ENCODE data around the gene SPATA31D3. TPM values are rescaled to one million over a fixed set of nuclear protein-coding genes. Genes with fewer than 3 reads are reported as not detected.
"Not testable (repeated sequence)": the region's sequence is repeated elsewhere in the genome, so short reads cannot be mapped to it uniquely, and the experiment has no call there.

SPATA31D3 gene
- polyA plus RNA-seq (ENCODE audit: insufficient read length in 4 of 4) = not detected

DNA sequence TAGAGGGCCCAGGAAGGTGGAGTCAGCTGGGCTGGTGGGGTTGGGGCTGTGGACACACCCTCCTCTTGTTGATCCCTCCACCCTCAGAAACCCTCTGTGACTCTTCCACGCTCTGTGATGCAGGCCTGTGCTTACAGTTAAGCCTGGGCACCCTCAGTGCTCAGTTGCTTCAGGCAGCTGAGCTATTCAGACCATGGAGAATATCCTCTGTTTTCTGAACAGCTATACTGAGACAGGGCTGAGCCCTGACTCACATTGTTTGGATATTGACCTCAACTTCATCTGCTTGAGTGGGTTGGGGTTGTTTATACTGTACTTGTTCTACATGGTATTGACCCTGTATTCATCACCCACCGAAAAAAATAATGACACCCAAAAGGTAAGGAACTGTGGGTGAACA, at the start of gene SPATA31D3:
TSS of gene SPATA31D3 (plus strand) at position 108 of the 400 bp plus-strand sequence. CDS start at position 194, 86 bp downstream.
- DNase-seq (ENCODE audit: low read depth in 4 of 4, low spot score in 2 of 4) = not testable (repeated sequence)

DNA sequence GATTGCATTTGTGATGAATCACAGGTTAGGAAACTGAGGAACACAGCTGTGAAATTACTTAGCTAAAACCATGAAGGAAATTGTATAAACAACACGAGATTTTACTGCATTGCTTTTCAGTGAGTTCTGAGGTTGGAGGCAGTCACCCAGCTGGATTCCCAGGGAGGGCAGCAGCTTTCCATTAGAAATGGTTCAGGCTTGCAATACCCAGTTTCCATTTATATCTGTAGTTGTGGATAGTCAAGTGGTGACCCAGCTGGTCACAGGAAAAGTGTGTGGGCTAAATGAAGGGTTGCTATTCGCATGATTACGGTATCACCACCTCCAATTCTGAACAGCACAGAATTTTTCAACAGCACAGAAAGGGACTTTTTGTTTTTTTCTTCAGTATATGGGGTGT, 49.4 kb upstream of the SPATA31D3 start:
- no peak for DNase-seq (ENCODE audit: low read depth in 4 of 4, low spot score in 2 of 4)

DNA sequence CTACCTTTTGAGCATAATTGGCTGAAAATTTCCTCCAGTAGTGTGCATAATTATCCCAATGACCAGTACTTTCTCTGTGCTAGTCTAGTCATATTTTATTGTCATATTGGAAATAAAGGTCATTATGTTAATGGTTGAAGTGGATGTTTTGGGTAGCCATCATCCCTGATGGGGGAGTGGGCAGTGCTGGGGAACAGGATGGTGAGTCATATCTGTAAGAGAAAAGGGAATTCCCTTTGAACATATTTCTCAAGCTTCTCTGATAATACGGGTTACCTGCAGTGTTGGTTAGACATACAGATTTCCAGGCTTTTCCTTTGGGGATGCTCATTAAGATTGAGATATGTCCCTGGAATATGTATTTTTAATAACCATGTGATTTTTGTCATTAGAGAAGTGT, 48.4 kb upstream of the SPATA31D3 start:
- DNase-seq (ENCODE audit: low read depth in 4 of 4, low spot score in 2 of 4) = no peak

DNA sequence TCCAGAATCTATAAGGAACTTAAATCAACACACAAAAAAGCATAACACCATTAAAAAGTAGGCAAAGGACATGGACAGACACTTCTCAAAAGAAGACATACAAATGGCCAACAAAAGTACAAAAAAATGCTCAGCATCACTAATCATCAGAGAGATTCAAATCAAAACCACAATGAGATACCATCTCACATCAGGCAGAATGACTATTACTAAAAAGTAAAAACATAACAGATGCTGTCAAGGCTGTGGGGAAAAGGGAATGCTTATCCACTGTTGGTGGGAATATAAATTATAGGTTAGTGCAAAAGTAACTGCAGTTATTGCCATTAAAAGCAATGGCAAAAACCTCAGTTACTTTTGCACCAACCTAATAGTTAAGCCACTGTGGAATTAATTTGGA, 47.2 kb upstream of the SPATA31D3 start:
- DNase-seq (ENCODE audit: low read depth in 4 of 4, low spot score in 2 of 4) = no peak

DNA sequence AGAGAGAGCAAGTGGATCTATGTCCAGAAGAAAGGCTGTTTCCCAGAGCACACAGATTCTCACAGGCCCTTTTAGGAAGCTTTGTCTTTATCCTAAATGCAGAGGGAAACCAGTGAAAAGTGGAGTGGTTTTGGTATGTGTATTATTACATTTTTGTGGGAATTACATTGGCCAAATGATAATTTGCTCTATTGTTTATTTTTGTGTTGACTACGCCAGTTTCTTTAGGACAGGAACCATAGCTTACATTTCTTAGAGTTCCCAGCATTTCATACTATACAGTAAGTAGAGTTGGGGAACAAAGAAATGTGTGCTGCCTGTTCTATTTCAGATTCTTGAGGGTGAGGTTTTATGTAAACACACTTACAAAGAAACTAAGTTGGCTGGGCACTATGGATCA, 44.4 kb upstream of the SPATA31D3 start:
- DNase-seq (ENCODE audit: low read depth in 4 of 4, low spot score in 2 of 4) = no peak

DNA sequence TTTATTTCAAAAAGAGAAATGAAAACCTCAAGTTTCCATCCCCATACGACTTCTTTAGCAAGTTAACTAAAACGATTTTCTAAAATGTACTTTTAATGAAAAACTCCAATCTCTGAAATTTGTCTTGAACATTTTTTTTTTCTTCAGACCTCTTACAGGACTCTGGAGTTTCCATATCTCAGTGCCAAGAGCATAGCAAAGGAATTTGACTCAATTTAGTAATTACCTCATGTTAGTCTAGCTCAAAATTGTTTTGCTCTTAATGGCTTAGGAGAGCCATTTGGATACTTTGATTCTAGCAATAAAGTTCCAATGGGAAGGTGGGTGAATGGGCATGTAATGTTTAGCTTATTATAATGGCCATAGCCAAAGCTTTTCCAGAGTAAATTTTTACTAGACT, 41.1 kb upstream of the SPATA31D3 start:
- DNase-seq (ENCODE audit: low read depth in 4 of 4, low spot score in 2 of 4) = no peak

DNA sequence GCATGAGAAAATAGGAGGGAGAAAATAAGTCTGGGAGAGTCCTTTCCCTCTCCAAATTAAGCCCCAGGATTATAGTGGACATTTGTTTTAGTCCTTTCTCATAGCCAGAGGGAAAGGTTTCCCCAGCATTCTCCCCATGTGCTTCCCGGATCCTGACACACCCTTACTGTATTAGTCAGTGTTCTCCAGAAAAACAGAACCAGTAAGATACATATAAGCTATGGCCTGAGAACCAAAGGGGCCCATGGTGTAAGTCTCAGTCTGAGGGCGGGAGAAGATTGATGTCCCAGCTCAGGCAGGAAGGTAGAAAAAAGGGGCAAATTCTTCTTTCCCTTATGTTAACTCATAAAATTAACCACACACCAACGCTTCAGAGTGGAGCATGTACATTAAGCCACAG, 40.7 kb upstream of the SPATA31D3 start:
- no peak for DNase-seq (ENCODE audit: low read depth in 4 of 4, low spot score in 2 of 4)

DNA sequence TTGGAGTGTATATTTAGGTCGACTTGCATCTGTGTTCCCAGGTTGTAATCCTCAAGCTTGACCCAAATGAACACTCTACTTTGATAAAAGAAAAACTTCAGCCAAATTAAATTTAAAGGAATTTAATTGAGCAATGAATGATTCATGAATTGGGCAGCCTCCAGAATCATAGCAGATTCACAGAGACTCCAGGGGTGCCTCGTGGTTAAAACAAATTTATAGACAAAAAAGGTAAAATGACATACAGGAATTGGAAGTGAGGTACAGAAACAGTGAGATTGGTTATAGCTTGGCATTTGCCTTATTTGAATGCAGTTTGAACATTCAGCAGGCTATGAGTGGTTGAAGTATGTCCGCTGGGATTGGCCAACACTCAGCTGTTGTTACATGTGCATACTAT, 36.6 kb upstream of the SPATA31D3 start:
- no peak for DNase-seq (ENCODE audit: low read depth in 4 of 4, low spot score in 2 of 4)

DNA sequence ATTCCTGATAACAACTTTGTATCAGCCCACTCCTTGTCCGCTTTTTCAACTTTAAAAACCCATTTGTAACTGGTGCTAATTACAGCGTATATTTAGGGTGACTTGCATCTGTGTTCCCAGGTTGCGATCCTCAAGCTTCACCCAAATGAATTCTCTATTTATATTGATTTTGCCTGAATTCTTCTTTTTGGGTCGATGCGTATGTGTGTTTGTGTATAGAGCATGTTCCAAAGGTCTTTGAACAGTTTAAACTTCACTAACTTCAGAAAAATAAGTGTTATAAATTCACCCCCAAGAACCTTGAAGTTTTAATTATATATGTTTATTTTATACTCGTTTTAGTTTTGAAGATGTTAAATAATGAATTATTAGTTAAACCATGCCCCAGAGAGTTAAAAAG, 31.2 kb upstream of the SPATA31D3 start:
- no peak for DNase-seq (ENCODE audit: low read depth in 4 of 4, low spot score in 2 of 4)

DNA sequence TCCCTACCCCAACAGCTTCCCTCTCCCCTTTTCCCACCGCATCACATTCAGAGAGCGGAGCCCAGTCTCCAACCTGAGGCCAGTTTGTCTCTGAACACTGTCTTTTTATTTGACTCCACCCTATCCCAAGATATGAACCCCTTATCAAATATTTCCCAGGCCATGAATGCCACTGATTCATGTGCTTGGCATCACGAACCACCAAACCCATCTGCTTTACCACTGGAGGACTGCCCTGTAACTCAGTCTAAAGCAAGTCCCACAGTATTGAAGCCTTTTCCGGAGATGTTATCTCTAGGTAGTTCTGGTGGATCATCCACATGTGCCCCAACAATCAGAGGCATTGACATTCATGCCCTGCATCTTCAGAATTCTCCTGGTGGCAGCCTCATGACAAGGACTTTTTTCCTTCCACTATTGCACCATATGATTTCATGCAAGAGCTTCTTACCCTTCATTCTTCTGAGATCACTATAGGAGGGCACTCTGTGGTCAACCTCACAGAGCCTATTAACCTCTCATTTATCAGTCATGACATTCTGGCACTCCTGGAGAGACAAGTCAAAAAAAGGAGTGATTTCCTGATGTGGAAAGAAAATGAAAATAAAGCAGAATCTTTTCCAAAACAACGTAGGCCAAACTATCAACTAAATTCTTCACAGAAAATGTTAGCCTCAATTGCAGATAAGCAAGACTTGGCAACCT, 27.3 kb upstream of the SPATA31D3 start:
- no peak for DNase-seq (ENCODE audit: low read depth in 4 of 4, low spot score in 2 of 4)

DNA sequence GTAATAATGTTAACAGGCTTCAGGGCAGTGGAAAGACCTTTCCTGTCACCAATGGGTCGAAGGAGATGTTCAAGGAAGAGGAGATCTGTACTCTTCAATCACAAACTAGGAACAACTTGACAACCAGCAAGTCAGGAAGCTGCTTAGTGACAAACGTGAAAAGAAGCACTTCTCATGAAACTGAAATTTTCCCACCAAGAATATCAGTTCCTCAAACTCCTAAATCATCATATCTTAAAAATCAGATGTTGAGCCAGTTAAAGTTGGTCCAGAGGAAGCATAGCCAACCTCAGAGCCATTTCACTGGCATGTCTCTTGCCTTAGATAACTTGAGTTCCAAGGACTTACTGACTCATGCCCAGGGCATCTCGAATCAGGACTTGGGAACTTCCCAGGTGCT, 24.8 kb upstream of the SPATA31D3 start:
- not testable (repeated sequence) for DNase-seq (ENCODE audit: low read depth in 4 of 4, low spot score in 2 of 4)

DNA sequence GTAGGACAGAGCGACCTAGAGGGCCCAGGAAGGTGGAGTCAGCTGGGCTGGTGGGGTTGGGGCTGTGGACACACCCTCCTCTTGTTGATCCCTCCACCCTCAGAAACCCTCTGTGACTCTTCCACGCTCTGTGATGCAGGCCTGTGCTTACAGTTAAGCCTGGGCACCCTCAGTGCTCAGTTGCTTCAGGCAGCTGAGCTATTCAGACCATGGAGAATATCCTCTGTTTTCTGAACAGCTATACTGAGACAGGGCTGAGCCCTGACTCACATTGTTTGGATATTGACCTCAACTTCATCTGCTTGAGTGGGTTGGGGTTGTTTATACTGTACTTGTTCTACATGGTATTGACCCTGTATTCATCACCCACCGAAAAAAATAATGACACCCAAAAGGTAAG, 15.0 kb upstream of the SPATA31D3 start, which contains the start of gene SPATA31D4:
TSS of gene SPATA31D4 (plus strand) at position 124 of the 400 bp plus-strand sequence. CDS start at position 210, 86 bp downstream.
- not testable (repeated sequence) for DNase-seq (ENCODE audit: low read depth in 4 of 4, low spot score in 2 of 4)

DNA sequence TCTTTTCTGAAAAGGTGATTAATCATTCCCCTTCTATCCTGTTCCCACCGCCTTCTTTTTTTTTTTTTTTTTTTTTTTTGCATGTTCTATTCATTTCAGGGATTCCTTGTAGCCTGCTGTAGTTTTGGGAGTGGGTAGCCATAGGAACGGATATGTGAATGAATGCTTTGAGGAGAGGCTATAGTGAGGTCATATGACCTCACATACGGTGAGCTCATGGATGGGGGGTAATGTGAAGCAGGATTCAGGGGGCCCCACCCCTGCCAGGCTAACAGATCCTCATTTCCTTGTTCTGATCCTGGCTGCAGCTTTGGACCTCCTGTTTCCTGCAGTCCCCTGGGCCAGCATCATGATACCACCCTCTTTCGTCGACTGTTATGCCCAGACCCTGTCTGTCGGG, 13.2 kb upstream of the SPATA31D3 start:
- DNase-seq (ENCODE audit: low read depth in 4 of 4, low spot score in 2 of 4) = not testable (repeated sequence)

DNA sequence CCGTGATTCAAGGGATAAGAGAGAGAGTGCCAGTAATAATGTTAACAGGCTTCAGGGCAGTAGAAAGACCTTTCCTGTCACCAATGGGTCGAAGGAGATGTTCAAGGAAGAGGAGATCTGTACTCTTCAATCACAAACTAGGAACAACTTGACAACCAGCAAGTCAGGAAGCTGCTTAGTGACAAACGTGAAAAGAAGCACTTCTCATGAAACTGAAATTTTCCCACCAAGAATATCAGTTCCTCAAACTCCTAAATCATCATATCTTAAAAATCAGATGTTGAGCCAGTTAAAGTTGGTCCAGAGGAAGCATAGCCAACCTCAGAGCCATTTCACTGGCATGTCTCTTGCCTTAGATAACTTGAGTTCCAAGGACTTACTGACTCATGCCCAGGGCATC, 9.8 kb upstream of the SPATA31D3 start:
- not testable (repeated sequence) for DNase-seq (ENCODE audit: low read depth in 4 of 4, low spot score in 2 of 4)

DNA sequence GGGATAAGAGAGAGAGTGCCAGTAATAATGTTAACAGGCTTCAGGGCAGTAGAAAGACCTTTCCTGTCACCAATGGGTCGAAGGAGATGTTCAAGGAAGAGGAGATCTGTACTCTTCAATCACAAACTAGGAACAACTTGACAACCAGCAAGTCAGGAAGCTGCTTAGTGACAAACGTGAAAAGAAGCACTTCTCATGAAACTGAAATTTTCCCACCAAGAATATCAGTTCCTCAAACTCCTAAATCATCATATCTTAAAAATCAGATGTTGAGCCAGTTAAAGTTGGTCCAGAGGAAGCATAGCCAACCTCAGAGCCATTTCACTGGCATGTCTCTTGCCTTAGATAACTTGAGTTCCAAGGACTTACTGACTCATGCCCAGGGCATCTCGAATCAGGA, 5.3 kb downstream of the SPATA31D3 start:
- DNase-seq (ENCODE audit: low read depth in 4 of 4, low spot score in 2 of 4) = not testable (repeated sequence)

DNA sequence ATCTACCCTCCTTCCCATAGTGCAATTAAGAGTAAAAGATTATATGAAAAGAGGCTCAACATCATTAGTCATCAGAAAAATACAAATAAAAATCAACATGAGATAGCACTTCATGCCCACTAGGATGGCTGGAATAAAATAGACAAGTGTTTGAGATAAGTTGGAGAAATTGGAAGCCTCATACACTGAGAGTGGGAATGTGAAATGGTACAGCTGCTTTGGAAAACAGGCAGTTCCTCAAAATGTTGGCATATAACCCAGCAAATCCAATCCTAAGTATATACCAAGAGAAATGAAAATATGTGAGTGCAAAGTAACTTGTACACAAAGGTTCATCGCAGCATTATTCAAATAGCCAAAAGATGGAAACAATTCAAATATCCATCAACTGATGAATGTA, 9.8 kb downstream of the SPATA31D3 start:
- DNase-seq (ENCODE audit: low read depth in 4 of 4, low spot score in 2 of 4) = no peak

DNA sequence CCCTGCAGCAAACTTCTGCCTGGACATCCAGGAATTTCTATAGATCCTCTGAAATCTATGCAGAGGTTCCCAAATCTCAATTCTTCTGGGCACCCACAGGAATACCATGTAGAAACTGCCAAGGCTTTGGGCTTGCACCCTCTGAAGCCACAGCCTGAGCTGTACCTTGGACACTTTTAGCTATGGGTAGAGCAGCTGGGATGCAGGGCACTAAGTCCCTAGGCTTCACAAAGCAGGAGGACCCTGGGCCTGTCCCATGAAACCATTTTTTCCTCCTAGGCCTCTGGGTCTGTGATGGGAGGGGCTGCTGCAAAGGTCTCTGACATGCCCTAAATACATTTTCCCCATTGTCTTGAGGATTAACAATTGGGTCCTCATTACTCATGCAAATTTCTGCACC, 12.3 kb downstream of the SPATA31D3 start:
- no peak for DNase-seq (ENCODE audit: low read depth in 4 of 4, low spot score in 2 of 4)

DNA sequence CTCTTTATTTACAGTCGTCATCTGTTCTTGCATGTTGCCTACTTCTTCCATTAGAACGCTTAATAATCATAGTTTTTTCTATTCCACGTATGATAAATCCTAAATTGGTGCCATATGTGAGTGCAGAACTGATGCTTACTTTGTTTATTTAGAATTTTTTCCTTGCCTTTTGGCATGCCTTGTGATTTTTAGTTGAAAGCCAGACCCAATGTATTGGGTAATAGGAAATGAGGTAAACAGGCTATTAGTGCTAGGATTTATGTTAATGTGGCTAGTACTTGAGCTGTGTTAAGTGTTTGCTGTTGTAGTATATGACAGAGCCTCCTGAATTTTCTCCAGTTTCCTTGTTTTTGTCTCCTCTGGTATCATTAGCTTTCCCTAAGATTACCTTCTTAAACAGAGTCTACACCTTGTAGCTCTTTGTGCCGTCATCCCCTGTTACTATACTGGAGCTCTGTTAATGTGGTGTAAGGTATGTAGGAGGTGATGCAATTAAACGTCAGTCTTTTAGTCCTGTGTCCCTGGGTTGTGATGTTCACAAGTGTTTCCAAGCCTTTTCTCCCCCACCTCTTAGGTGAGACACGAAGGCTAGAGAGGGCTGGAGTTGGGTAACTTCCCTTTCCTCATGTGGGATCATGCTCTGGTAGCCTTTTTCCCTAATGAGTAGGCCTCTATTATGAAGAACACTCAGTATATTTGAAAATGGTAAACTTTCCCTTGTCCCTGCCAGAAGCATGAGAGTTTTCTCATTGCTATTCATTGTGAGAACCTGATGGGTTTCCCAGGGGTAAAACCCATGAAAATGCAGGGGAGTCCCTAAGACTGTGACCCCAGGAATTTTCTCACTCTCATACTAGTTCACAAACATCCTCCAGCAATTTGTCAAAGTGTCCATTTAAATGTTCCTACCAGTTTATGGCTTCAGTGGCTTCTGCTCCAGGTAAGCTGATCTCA, 21.2 kb downstream of the SPATA31D3 start:
- no peak for DNase-seq (ENCODE audit: low read depth in 4 of 4, low spot score in 2 of 4)

DNA sequence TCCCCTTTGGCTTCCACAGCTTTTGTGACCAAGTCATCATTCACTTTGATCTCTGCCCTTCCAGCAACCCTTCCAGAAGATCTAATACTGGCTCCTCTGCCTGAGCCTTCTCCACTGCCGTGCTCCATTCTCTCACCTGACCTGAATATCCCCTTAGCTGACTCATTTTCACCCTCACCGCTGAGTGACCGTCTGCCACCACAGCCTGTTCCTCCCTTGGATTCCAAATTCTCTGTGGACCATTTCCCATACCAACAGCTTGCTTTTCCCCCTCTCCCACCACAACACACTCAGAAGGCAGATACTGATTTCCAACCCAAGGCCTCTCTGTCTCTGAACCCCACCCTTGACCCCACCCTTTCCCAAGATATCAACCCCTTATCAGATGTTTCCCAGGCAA, 24.7 kb downstream of the SPATA31D3 start:
- DNase-seq (ENCODE audit: low read depth in 4 of 4, low spot score in 2 of 4) = no peak

DNA sequence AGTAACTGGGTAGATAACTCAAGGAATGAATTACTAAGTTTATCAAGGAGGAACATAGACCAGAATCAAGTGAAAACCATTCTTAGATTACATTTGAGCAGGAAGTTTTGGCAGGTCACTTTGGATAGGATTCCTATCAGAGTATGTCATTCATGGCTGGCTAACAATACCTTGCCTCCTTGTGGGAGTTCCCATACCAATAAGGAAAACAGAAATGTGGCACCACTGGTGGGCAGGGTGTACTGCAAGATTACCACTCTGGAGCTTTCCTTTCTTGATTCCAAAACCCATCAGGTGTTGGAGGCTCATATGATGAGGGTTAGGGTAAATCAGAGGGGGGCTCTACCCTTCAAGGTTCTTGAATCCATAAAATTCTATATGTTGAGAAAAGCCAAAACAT, 26.7 kb downstream of the SPATA31D3 start:
- no peak for DNase-seq (ENCODE audit: low read depth in 4 of 4, low spot score in 2 of 4)

DNA sequence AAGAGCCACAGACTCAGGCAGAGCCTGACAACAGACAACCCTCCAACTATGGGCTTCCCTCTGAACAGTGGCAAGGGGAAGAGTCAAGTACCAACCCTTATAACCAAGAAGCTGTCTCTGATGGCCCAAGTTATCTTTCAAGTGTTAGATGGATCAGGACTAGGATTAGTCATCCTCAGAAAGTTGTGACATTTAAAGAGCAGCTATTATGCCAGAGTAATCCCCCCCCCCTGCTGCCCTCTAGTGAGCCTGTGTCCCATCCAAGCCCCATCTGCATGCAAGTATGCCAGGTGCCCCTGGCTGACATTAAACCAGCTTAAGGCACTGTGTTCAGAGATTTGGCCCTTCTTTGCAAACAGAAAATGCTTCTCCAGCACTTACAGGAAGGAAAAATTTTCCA, 28.4 kb downstream of the SPATA31D3 start:
- no peak for DNase-seq (ENCODE audit: low read depth in 4 of 4, low spot score in 2 of 4)

DNA sequence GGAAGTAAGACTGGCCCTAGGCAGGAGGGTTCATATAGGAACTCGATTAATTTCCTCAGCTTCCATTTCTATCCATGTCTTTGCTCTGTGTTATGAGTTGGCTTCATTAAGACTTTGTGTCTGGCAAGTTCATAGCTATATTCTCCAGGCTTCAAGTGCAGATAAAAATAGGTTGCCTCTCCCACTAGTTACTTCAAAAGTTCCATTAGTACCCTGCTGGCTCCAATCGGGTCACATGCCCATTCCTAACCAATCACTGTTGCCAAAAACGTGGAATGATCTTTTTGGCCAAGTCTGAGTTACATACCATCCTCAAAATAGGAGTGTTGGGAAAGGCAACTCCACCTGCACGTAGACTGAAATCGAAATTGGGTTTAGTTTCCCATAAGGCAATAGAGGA, 31.5 kb downstream of the SPATA31D3 start:
- DNase-seq (ENCODE audit: low read depth in 4 of 4, low spot score in 2 of 4) = no peak

All from left renal cortex interstitium (tissue), 4 donors.